GM18858 (cell line): ENCODE data around the gene MON2.
A peak's percentile ranks its signal among the peaks of the same experiment; 100 is the strongest.
"Not testable (repeated sequence)": the region's sequence is repeated elsewhere in the genome, so short reads cannot be mapped to it uniquely, and the experiment has no call there.

Experiments used
- ATAC-seq: cut with Tn5 transposase; IDR thresholded peaks from one replicate; pipeline ENCODE4 v1.9.1; 2021; ENCODE audit not compliant: unreplicated experiment

The MON2 gene, protein sequence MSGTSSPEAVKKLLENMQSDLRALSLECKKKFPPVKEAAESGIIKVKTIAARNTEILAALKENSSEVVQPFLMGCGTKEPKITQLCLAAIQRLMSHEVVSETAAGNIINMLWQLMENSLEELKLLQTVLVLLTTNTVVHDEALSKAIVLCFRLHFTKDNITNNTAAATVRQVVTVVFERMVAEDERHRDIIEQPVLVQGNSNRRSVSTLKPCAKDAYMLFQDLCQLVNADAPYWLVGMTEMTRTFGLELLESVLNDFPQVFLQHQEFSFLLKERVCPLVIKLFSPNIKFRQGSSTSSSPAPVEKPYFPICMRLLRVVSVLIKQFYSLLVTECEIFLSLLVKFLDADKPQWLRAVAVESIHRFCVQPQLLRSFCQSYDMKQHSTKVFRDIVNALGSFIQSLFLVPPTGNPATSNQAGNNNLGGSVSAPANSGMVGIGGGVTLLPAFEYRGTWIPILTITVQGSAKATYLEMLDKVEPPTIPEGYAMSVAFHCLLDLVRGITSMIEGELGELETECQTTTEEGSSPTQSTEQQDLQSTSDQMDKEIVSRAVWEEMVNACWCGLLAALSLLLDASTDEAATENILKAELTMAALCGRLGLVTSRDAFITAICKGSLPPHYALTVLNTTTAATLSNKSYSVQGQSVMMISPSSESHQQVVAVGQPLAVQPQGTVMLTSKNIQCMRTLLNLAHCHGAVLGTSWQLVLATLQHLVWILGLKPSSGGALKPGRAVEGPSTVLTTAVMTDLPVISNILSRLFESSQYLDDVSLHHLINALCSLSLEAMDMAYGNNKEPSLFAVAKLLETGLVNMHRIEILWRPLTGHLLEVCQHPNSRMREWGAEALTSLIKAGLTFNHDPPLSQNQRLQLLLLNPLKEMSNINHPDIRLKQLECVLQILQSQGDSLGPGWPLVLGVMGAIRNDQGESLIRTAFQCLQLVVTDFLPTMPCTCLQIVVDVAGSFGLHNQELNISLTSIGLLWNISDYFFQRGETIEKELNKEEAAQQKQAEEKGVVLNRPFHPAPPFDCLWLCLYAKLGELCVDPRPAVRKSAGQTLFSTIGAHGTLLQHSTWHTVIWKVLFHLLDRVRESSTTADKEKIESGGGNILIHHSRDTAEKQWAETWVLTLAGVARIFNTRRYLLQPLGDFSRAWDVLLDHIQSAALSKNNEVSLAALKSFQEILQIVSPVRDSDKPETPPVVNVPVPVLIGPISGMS (N-terminal part only)

DNA sequence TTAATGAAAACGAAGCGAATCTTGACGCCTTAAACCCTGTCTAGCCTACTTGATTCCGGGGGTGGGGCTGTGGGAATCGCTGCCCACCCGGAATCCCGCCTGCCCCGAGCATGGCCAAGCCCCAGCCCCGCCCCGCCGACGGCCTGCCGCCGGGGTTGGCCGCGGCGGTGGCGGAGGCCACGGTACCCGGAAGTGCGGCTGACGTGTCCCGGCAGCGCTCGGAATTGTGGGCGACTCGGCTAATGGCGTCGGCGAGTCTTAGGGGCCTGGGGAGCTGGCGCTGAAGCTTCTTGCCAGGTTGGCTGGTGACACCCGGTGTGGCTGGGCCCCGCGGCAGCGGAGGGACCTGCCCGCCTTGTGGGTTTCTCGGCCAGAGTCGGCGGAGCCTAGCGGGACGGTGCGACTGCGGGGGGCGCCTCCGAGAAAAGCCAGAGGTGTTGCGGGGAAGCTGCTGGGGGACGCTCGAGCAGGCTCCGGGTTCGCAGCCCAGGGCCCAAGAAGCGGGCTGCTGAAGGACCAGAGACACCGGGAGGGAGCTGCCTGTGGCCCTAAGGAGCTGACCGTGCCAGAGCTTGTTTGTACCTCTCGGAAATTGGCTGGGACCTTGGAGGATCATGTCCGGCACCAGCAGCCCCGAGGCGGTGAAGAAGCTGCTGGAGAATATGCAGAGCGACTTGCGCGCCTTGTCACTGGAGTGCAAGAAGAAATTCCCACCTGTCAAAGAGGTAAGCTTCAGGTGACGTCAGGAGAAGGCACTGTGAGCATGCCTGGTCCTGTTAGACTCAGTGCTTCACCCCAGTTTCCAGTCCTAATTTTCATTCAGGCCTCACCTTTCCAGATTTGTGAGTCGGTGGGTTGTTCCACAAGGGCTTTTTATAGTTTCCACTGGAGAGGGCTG is at the start of gene MON2:
Gene MON2, plus strand, starts transcription at position 233 of the 898 bp plus-strand sequence. Its CDS starts 382 bp downstream, at position 615.
- ATAC-seq = peak; percentile 95

DNA sequence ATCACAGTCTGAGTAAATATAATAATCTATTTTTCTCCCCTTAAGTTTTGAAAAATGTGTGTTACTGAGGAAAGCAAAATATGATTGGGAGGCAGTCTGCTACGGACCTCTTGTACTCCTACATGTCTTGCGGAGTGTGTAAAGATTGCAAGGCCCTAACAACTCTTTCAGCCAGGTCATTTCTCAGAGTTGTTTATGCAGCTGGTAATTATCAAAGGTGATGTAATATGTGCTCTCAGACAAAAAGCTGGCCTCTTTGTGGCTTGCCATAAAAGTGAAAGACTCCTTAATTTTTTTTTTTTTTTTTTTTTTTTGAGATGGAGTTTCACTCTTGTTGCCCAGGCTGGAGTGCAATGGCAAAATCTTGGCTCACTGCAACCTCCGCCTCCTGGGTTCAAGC is 40.5 kb upstream of the MON2 start:
- ATAC-seq = no peak

DNA sequence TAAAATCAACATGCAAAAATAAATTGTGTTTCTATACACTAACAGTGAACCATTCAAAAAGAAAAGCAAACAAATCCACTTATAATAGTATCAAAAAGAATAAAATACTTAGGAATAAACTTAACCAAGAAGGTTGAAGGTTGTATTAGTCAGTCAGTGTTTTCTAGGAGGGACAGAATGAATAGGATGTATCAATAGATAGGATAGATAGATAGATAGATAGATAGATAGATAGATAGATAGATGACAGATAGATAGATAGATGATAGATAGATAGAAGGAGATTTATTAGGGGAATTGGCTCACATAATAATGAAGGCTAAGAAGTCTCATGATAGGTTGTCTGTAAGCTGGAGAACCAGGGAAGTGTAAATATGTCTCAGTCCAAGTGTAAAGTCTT is 37.2 kb upstream of the MON2 start:
- no peak for ATAC-seq

DNA sequence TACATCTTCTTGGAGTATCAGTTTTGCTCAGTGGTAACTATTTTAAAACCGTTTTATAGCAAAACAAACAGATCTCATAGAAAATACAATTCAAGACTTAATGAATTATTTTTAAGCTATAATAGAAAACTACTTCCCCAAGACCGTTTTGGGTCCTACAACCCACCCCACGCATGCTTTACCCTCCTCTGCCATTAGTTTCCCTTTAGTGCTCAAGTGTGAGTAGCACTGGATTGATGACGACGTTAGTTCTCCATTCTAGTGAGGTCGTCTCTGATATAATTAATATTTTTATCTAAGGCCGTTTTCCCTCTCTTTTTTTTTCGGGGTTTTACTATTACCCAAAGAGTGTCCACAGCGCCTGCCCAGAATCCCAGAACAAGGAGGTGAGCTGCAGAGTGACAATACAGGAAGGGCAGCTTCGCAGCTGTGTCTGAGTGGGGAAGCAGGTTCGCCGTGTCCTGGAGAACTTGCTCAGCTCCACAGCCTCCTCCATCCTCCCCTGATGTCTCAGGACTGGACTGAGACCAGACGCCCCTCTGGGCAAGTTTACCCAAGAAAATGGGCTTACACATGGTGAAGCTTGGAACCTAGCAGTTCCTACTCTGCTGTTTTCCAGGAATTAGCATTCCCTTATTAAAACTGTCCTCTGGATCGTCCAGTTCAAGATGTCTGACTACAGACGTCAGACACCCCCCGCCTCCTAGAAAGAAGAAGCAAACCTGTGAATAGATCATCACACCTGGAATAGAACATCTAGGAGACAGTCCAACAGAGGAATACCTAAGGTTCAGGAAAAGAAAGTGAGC is 31.9 kb upstream of the MON2 start:
- no peak for ATAC-seq

DNA sequence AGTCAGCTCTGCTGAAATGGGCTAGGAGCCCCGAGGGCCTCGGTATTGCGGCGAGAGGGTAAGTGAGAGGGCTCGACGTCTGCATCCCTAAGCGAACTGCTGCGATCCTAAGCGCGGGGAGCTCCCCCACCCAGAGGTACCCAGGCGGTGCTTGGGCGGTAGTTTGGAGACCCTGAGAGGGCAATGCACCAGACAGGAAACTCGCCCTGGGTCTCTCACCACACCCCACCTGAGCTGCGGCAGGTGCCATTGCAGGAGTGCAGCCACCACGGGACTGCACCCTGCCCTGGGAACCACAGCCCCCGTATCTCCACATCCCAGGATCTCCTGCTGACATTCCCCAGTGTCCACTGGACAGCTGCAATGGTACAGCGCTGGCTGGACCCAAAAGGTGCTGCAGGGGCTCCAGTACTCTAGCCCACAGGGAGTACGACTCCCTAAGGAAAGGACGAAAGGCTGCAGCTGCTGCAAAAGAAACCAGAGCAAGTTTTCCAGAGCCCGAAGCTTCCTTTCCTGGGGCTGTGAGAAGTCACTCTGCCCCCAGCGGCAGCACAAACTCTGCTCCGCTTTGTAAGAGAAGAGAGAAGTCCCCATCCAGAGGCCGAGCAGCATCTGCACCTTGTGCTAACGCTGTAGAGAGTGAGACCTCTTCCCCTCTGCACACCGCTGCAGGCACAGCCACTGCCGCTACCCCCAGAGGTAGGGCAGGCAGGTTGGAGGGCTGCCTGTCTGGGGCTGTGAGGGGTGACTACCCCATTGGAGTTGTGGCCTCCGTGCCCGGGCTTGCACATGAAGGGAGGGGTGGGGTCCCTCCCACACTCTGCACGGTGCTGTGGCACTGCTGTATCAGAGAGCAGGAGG is 31.1 kb upstream of the MON2 start:
- ATAC-seq = peak; percentile 79

DNA sequence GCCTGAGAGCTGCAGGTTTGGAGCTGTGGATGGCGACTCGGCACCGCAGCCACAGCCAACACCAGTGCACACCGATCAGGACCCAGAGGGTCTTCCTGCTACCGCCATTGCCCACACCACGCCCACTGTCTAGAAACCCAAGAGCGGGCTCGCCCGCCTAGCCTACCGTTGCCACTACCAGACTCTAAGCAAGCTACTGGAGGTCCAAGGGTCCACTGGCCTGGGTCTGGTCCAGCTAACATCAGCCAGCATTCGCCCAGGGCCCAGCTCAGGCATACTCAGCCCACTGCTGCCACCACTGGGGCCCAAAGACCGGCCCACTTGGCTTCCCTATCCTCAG is 30.5 kb upstream of the MON2 start:
- no peak for ATAC-seq

DNA sequence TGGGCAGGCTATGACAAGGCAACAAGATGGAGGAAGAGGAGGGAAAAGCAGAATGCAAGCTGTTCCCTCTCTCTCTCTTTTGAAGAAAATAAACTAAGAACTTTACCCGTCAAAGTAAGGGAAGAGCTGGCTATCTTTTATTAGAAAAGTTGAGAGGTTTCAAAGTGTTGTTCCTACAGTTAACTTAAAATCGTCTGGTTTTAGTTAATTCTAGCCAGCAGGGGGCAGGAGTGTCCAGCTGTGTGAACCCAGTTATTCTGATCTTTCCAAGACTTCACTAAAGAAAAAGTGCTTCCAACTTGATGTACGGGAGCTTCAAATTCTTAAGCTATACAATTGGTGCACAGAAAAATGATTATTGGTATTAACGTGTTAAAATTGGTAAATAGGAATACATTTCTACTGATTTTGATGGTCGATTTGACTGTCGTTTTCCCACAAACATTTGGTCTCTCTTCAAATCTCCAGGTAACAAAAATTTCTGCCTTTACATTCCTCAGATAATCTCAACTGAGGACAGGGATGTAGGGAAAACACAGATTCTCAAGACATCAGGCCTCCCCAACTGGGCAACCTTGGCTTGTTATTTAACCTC is 28.4 kb upstream of the MON2 start:
- ATAC-seq = no peak

DNA sequence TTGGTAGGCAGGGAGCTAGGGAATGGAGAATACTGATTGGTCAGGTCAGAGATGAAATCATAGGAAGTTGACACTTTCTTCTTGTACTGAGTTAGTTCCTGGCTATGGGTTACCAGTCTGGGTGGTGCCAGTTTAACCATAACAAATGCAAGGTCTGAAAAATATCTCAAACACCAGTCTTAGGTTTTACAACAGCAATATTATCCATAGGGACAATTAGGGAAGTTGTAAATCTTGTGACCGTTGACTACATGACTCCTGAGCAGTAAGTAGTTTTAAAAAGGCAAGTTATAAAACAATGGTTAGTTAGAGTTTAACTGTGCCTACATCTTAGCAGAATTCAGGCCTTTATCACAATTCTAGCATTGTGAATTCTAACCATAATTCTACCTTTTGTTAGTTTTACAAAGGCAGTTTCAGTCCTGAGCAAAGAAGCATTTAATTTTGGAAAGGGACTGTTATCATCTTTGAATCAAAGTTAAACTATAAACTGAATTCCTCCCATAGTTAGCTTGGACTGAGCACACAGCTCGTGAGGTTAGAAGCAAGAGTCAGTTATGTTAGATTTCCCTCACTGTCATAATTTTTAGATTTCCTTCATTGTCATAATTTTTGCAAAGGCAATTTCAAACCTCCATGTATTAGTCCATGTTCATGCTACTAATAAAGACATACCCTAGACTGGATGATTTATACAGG is 19.7 kb upstream of the MON2 start:
- no peak for ATAC-seq

DNA sequence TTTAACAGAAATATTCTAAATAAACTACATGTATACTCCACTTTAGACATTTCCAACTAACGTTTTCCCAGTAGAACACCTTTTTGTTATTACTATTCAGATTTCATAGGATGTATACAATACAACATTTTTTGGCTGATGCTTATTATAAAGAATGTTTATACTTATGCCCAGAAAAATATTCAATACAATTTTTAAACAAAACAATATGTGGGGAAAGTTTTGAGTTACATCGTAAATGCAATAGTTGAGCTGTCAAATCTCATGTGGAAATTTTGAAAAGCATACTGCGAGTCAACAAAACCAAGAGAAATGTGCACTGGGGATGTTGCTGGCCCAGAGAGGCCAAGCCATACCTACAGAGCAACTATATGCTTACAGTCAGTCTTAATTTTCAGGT is 18.2 kb upstream of the MON2 start:
- no peak for ATAC-seq

DNA sequence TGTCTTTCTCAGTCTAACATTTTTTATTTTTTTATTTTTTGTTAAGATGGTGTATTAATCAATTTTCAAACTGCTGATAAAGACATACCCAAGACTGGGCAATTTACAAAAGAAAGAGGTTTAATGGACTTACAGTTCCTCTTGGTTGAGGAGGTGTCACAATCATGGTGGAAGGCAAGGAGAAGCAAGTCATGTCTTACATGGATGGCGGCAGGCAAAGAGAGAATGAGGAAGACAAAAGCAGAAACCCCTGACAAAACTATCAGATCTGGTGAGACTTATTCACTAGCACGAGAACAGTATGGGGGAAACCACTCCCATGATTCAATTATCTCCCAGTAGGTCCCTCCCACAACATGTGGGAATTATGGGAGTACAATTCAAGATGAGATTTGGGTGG is 11.2 kb upstream of the MON2 start:
- ATAC-seq = not testable (repeated sequence)

DNA sequence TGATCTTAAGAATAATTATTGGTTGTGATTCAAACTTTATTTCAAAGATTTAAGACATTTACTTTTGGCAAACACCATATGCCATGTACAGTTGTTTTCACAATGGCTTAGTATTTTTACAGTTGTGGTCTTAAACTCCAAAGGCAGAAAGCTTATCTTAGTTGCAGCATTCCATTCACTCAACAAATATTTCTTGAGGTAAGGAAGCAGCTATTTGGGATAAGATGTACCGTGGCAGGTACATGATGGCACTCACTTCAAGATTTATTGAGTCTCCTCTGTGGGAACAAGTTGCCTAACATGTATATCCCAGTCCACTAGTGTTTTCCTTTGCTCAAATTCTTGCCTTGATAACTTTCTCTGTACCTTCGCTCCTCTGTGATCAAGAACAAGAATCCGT is 8.0 kb upstream of the MON2 start:
- no peak for ATAC-seq

DNA sequence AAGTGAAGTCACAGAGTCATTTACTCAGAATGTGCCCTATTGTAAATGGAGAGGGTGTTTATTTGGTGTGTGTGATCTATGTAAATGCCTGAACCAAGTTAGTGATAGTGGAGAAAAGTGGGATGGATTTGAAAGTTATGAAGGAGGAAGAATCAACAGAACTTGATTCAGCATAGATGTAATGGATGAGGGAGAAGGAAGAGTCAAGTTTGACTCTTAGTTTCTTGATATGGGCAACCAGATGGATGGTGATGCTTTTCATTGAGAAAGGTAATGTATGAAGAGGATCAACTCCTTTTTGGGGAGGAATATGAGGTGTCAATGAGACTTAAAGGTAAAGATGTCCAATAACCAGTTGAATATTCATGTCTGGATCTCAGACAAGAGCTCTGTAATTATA is 6.7 kb upstream of the MON2 start:
- ATAC-seq = no peak

DNA sequence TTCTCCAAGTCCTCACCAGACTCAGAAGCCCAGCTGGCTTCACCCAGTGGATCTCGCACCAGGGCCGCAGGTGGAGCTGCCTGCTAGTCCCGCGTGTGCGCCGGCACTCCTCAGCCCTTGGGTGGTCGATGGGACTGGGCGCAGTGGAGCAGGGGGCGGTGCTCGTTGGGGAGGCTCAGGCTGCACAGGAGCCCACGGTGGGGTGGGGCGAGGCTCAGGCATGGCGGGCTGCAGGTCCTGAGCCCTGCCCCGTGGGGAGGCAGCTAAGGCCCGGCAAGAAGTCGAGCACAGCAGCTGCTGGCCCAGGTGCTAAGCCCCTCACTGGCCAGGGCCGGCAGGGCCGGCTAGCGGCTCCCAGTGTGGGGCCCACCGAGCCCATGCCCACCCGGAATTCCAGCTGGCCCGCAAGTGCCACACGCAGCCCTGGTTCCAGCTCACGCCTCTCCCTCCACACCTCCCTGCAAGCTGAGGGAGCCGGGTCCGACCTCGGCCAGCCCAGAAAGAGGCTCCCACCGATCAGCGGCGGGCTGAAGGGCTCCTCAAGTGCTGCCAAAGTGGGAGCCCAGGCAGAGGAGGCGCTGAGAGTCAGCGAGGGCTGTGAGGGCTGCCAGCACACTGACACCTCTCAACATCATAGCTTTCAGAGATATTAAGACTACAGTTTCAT is 5.3 kb upstream of the MON2 start:
- not testable (repeated sequence) for ATAC-seq

DNA sequence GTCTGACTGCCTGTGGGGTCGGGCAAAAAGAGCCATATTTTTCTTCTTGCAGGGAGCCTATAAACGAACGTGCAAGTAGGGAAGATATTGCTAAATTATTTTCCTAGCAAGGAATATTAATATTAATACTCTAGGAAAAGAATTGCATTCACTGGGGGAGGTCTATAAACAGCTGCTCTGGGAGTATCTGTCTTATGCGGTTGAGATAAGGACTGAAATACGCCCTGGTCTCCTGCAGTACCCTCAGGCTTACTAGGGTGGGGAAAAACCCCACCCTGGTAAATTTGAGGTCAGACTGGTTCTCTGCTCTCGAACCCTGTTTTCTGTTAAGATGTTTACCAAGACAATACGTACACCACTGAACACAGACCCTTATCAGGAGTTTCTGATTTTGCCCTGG is 3.4 kb upstream of the MON2 start:
- not testable (repeated sequence) for ATAC-seq

DNA sequence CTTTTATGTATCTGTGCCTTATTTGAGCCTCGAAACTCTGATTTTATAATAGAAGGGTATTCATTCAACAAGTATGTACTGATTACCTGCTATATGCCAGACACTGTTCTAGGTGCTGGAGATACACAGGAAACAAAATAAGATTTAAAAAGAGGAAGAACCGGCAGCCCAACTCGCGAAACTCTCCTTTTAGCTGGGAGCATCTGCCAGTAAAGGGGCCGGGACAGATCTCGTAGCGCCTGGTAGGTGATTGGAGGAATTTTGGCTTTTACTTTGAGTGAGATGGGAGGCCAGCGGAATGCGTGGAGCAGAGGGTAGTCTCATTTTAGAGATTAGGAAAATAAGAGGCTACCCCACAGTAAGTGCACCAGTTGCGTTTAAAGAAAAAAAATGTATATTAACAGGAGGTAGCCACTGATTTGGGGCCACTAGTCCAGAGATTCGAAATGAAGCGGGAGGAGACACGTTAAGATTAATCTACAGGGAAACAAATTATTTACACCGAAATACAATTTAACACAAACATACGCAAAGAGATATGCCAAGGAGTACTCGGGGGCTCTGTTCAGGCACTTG is 520 bp upstream of the MON2 start:
- ATAC-seq = peak; percentile 21

DNA sequence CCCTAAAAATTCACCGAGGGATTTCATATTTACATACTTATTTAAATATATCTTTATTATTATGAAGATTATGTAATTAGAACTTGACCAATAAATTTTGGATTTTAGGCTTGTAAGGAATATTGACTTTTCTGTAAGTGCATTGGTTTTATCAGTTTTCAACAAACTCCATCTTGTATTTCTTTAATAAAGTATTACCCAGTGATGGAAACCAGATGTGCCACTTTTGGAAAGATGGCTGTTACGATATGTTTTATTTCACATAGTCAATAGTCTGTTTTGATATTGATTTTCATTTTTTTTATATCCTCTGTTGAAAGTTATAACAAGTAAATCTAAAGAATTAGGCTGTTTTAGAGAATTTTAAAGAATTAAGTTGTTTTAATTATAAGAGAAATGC is 1.8 kb downstream of the MON2 start:
- no peak for ATAC-seq

DNA sequence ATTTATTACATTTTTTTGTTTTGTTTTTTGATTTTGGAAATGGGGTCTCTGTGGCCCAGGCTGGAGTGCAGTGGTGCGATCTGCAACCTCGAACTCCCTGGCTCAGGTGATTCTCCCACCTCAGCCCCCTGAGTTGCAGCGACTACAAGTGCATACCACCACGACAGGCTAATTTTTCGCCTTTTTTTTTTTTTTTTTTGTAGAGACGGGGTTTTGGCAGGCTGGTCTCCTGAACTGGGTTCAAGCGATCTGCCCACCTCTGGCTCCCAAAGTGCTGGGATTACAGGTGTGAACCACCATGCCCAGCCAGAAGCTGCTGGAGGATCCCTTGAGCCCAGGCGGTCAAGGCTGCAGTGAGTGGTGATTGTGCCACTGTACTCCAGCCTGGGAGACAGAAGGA is 2.3 kb downstream of the MON2 start:
- ATAC-seq = no peak
